ENCODE results near the gene PCSK1N. TPM values are rescaled to one million over a fixed set of nuclear protein-coding genes. Genes with fewer than 3 reads are reported as not detected.

The PCSK1N gene
- total RNA-seq, 1 donor from 2014 or later = 3.0 TPM

- no peak overlapping the region for H3K27ac ChIP-seq
- H3K9me3 ChIP-seq = no peaks in the 10 kb centered on the region
- ATAC-seq (no peak), DNase-seq (no peak)
- H3K36me3 ChIP-seq = no peaks in the 10 kb centered on the region
- TF ChIP-seq CTCF (IDR thresholded peaks at IDR 0.05) = no peak
- no peak overlapping the region for H3K4me3 ChIP-seq
- intact Hi-C loops (cut with DNase I) = no loop called here
- no peaks in the 10 kb centered on the region for H3K4me1 ChIP-seq
- H3K27me3 ChIP-seq (ENCODE audit: low read depth) = no peaks in the 10 kb centered on the region
These were observed 53.7 kb downstream of the PCSK1N start for GRCh38 chrX:48781705-48782104.

Other genes starting within 250 kb of the PCSK1N start
- gene WDR13, start 238.1 kb downstream of the PCSK1N start, total RNA-seq = 125 TPM
- 40.3 TPM for gene WAS, start 151.8 kb downstream of the PCSK1N start, total RNA-seq
- gene SUV39H1, start 138.9 kb downstream of the PCSK1N start, total RNA-seq = 3.5 TPM
- 0.95 TPM for gene GLOD5, start 73.9 kb downstream of the PCSK1N start, total RNA-seq
- 1.2 TPM for gene GATA1, start 49.0 kb downstream of the PCSK1N start, total RNA-seq
- 96.1 TPM for gene HDAC6, start 33.5 kb downstream of the PCSK1N start, total RNA-seq
- not detected for gene ERAS, start 9.1 kb downstream of the PCSK1N start, total RNA-seq
- gene TIMM17B, start 62.2 kb upstream of the PCSK1N start, total RNA-seq = 37.7 TPM
- 55.0 TPM for gene PQBP1, start 62.3 kb upstream of the PCSK1N start, total RNA-seq
- gene SLC35A2, start 76.0 kb upstream of the PCSK1N start, total RNA-seq = 21.3 TPM
- gene PIM2, start 83.4 kb upstream of the PCSK1N start, total RNA-seq = 20.6 TPM
- 45.8 TPM for gene OTUD5, start 122.0 kb upstream of the PCSK1N start, total RNA-seq
- 1.8 TPM for gene KCND1, start 136.2 kb upstream of the PCSK1N start, total RNA-seq
- gene GRIPAP1, start 166.7 kb upstream of the PCSK1N start, total RNA-seq = 54.2 TPM
- 51.4 TPM for gene TFE3, start 207.7 kb upstream of the PCSK1N start, total RNA-seq
- 9.5 TPM for gene CCDC120, start 223.4 kb upstream of the PCSK1N start, total RNA-seq
- 17.4 TPM for gene PRAF2, start 238.4 kb upstream of the PCSK1N start, total RNA-seq
- 54.8 TPM for gene WDR45, start 244.3 kb upstream of the PCSK1N start, total RNA-seq